ENCODE data around the gene ITSN1.

The ITSN1 gene

GRCh38 chr21:33947451-33948095 lies 305.3 kb downstream of the ITSN1 start:
- DNase-seq (ENCODE audit: low read depth): peak; percentile 99
- H3K4me3 ChIP-seq (ENCODE audit: low read length): peak overlapping the region; percentile 29
- no peak for TF ChIP-seq CTCF (conservative IDR thresholded peaks at IDR 0.05; ENCODE audit: low read depth, low read length)

- DNase-seq (ENCODE audit: low read depth): no peak
- H3K4me3 ChIP-seq (ENCODE audit: low read length): peak overlapping the region; percentile 29
- TF ChIP-seq CTCF (conservative IDR thresholded peaks at IDR 0.05; ENCODE audit: low read depth, low read length): no peak
These were observed 306.0 kb downstream of the ITSN1 start for GRCh38 chr21:33948096-33948950.

GRCh38 chr21:33948951-33949444 lies 306.7 kb downstream of the ITSN1 start:
- no peak overlapping the region for H3K4me3 ChIP-seq (ENCODE audit: low read length)
- DNase-seq (ENCODE audit: low read depth): no peak
- no peak for TF ChIP-seq CTCF (conservative IDR thresholded peaks at IDR 0.05; ENCODE audit: low read depth, low read length)

Measured in retinal pigment epithelial cell (primary cell).